Endodermal cell (in vitro differentiated cells): Measurements from ENCODE around the gene SORD. TPM values are rescaled to one million over a fixed set of nuclear protein-coding genes. Genes with fewer than 3 reads are reported as not detected.

Source experiments
- DNase-seq: peaks from one replicate; pipeline ENCODE4 v3.0.0-alpha.2; 2017
- H3K27ac ChIP-seq: 2 replicates; pipeline ENCODE4 v1.5.1; 2013; ENCODE audit warnings: mild to moderate bottlenecking, low read depth, low read length, moderate library complexity
- H3K27me3 ChIP-seq: 2 replicates; pipeline ENCODE4 v1.6.1; 2013; ENCODE audit warnings: mild to moderate bottlenecking, low read length, moderate library complexity; ENCODE audit not compliant: insufficient read depth, control insufficient read depth, poor library complexity, severe bottlenecking
- H3K36me3 ChIP-seq: 2 replicates; pipeline ENCODE4 v1.7.0; 2013; ENCODE audit warnings: mild to moderate bottlenecking, low read length, moderate library complexity; ENCODE audit not compliant: control insufficient read depth, insufficient read depth
- H3K4me1 ChIP-seq: one replicate; pipeline ENCODE4 v1.7.0; 2013; ENCODE audit warnings: low read length; ENCODE audit not compliant: control insufficient read depth, insufficient read depth
- H3K4me3 ChIP-seq: 2 replicates; pipeline ENCODE4 v1.5.1; 2013; ENCODE audit warnings: mild to moderate bottlenecking, low read length, moderate library complexity
- H3K9ac ChIP-seq: 2 replicates; pipeline ENCODE4 v1.6.1; 2013; ENCODE audit warnings: mild to moderate bottlenecking, low read length, moderate library complexity; ENCODE audit not compliant: poor library complexity, severe bottlenecking; ENCODE audit errors: extremely low read depth
- H3K9me3 ChIP-seq: 2 replicates; pipeline ENCODE4 v1.6.1; 2013; ENCODE audit warnings: mild to moderate bottlenecking, low read length, moderate library complexity; ENCODE audit not compliant: control insufficient read depth
- H3K27ac Mint-ChIP-seq: 2 replicates; pipeline ENCODE4 v1.8.0; 2020; ENCODE audit warnings: mixed read lengths
- H3K27me3 Mint-ChIP-seq: 2 replicates; pipeline ENCODE4 v1.8.0; 2021; ENCODE audit warnings: mild to moderate bottlenecking, mixed read lengths; ENCODE audit not compliant: insufficient read depth
- H3K36me3 Mint-ChIP-seq: 2 replicates; pipeline ENCODE4 v1.8.0; 2020; ENCODE audit warnings: low read depth, mixed read lengths
- H3K4me1 Mint-ChIP-seq: 2 replicates; pipeline ENCODE4 v1.8.0; 2020; ENCODE audit warnings: mixed read lengths
- H3K4me3 Mint-ChIP-seq: 2 replicates; pipeline ENCODE4 v1.8.0; 2020; ENCODE audit warnings: mild to moderate bottlenecking, moderate library complexity, mixed read lengths
- H3K9me3 Mint-ChIP-seq: 2 replicates; pipeline ENCODE4 v1.8.0; 2020; ENCODE audit warnings: mild to moderate bottlenecking, mixed read lengths
- CTCF ChIP-seq: fragments of 200-600 bp; sonication (generic); conservative IDR thresholded peaks from 2 replicates; pipeline ENCODE4 v1.5.0; 2021; ENCODE audit warnings: antibody characterized with exemption, mild to moderate bottlenecking
- WGBS, 2 experiments: methylation state at CpG; one replicate each; pipeline versions ENCODE4 v1.1.5 to v1.1.7; 2013; ENCODE audit warnings: missing lambda C conversion rate in 2 of 2, mixed read lengths in 1 of 2; ENCODE audit not compliant: insufficient coverage in 1 of 2, insufficient read length in 1 of 2; 5-methylcytosine and 5-hydroxymethylcytosine counted together
- total RNA-seq, 2 donors: library from RNA; stranded (reverse); fragmentation: NEBNext Ultra II Directional in 1 of 2; extraction: Animal tissue kit (Norgen Biotek cat#: 25700) in 1 of 2; gene quantifications; 2 replicates in 1 of 2; 3 replicates in 1 of 2; pipeline ENCODE4 v1.2.1, GENCODE V29; 2021

The SORD gene
- total RNA-seq, 2 donors from 2014 or later: 28.7 to 40.3 TPM

GRCh38 chr15:45126535-45127158, 103.7 kb downstream of the SORD start:
- H3K27ac Mint-ChIP-seq: no peak overlapping the region
- H3K27me3 ChIP-seq: peaks cover 97% of the 10 kb centered on the region
- H3K9me3 Mint-ChIP-seq: no peaks in the 10 kb centered on the region
- no peaks in the 10 kb centered on the region for H3K36me3 Mint-ChIP-seq
- no peaks in the 10 kb centered on the region for H3K36me3 ChIP-seq
- H3K4me1 Mint-ChIP-seq: peaks cover 5% of the 10 kb centered on the region
- TF ChIP-seq CTCF: peak; percentile 83
- H3K4me3 ChIP-seq: no peak overlapping the region
- peaks cover 3% of the 10 kb centered on the region for H3K4me1 ChIP-seq
- H3K9me3 ChIP-seq: no peaks in the 10 kb centered on the region
- peaks cover 91% of the 10 kb centered on the region for H3K27me3 Mint-ChIP-seq
- 83% methylated on average over 1 of the region's 2 CpGs for WGBS, 2 experiments
- H3K4me3 Mint-ChIP-seq: no peak overlapping the region
- H3K27ac ChIP-seq: no peak overlapping the region
- DNase-seq: peak; percentile 62
- H3K9ac ChIP-seq: no peak overlapping the region

Other genes with a start within 250 kb of the SORD start
- not detected for gene TERB2, start 66.5 kb upstream of the SORD start, total RNA-seq
- gene DUOX2, start 91.0 kb downstream of the SORD start, total RNA-seq: under 1 TPM; 0.11 to 0.13 TPM
- not detected for gene DUOXA2, start 91.1 kb downstream of the SORD start, total RNA-seq
- gene DUOXA1, start 106.7 kb downstream of the SORD start, total RNA-seq: under 1 TPM; 0.86 to 0.99 TPM
- 1 to 10 TPM; 1.2 to 1.9 TPM for gene DUOX1, start 106.8 kb downstream of the SORD start, total RNA-seq
- 10 to 100 TPM; 42.0 to 53.8 TPM for gene SHF, start 164.8 kb downstream of the SORD start, total RNA-seq
- gene SLC28A2, start 229.0 kb downstream of the SORD start, total RNA-seq: 1 to 10 TPM; 3.8 to 4.4 TPM